GM10266 (cell line): ENCODE data around the gene AP1M1.
"Not testable (repeated sequence)": the region's sequence is repeated elsewhere in the genome, so short reads cannot be mapped to it uniquely, and the experiment has no call there.

ENCODE experiments used
- DNase-seq: peaks from one replicate; pipeline ENCODE4 v3.0.0; 2012; ENCODE audit errors: extremely low spot score
- CTCF ChIP-seq: IDR thresholded peaks from 2 replicates; pipeline ENCODE4 v1.5.1; 2012; ENCODE audit warnings: mild to moderate bottlenecking, low read depth; ENCODE audit not compliant: control insufficient read depth, insufficient read depth; ENCODE audit errors: missing control alignments

Gene AP1M1

GRCh38 chr19:16281743-16282142 lies 84.0 kb downstream of the AP1M1 start:
- no peak for TF ChIP-seq CTCF
- no peak for DNase-seq

GRCh38 chr19:16283210-16284061 lies 85.7 kb downstream of the AP1M1 start:
- peak; percentile 69 for DNase-seq
- TF ChIP-seq CTCF = no peak

- DNase-seq = no peak
- no peak for TF ChIP-seq CTCF
Observed at GRCh38 chr19:16284505-16284904, 86.8 kb downstream of the AP1M1 start.

- DNase-seq = not testable (repeated sequence)
Observed at GRCh38 chr19:16285079-16285478, 87.4 kb downstream of the AP1M1 start.

- no peak for DNase-seq
Observed at GRCh38 chr19:16285769-16286498, 88.2 kb downstream of the AP1M1 start.

GRCh38 chr19:16288544-16288943 lies 90.8 kb downstream of the AP1M1 start:
- DNase-seq = no peak
- no peak for TF ChIP-seq CTCF

More at GRCh38 chr19:16285769-16286498, 88.2 kb downstream of the AP1M1 start:
- no peak for TF ChIP-seq CTCF

GRCh38 chr19:16289594-16289993 lies 91.9 kb downstream of the AP1M1 start:
- DNase-seq = no peak
- no peak for TF ChIP-seq CTCF

GRCh38 chr19:16290692-16291091 lies 93.0 kb downstream of the AP1M1 start:
- DNase-seq = no peak
- TF ChIP-seq CTCF = no peak
